A673 (cell line): ENCODE results near the gene FAM120B. TPM values are rescaled to one million over a fixed set of nuclear protein-coding genes. Genes with fewer than 3 reads are reported as not detected.

Source experiments
- BruUV-seq: library from RNA; stranded (reverse); fragments of 400-500 nt; replicated peaks from 2 replicates; lab custom pipeline; 2021; lab: Mats Ljungman, UMichigan
- CTCF ChIA-PET: fragments of 300-600 bp; sonication (Branson Sonifier 250); formaldehyde crosslinking; loops from one replicate; lab custom pipeline; 2022; ENCODE audit warnings: antibody characterized with exemption; lab: Charles Lee
- POLR2A ChIA-PET: fragments of 300-600 bp; sonication (Branson Sonifier 250); formaldehyde crosslinking; loops from one replicate; lab custom pipeline; 2022; ENCODE audit warnings: antibody characterized with exemption; ENCODE audit not compliant: low non-redundant PET; lab: Charles Lee
- DNase-seq: peaks from one replicate; pipeline ENCODE4 v3.0.0-alpha.2; 2015; ENCODE audit warnings: low spot score
- H3K27ac ChIP-seq: fragments of 200-600 bp; sonication (generic); 2 replicates; pipeline ENCODE4 v1.5.1; 2016; ENCODE audit warnings: mixed run types, low read depth, mild to moderate bottlenecking, mixed read lengths, antibody characterized with exemption, low read length; ENCODE audit not compliant: poor library complexity, severe bottlenecking
- H3K27me3 ChIP-seq: fragments of 200-600 bp; sonication (generic); replicated peaks from 2 replicates; pipeline ENCODE4 v1.6.1; 2017; ENCODE audit warnings: mixed run types, low read depth, mild to moderate bottlenecking, mixed read lengths, antibody characterized with exemption, low read length; ENCODE audit not compliant: insufficient read depth, poor library complexity
- H3K36me3 ChIP-seq: fragments of 200-600 bp; sonication (generic); 2 replicates; pipeline ENCODE4 v1.6.1; 2016; ENCODE audit warnings: mixed run types, mild to moderate bottlenecking, mixed read lengths, antibody characterized with exemption, low read length; ENCODE audit not compliant: insufficient read depth, poor library complexity, severe bottlenecking
- H3K4me1 ChIP-seq: fragments of 200-600 bp; sonication (generic); 2 replicates; pipeline ENCODE4 v1.6.1; 2017; ENCODE audit warnings: mixed run types, mild to moderate bottlenecking, mixed read lengths, antibody characterized with exemption, low read length; ENCODE audit not compliant: insufficient read depth, poor library complexity, severe bottlenecking
- H3K4me3 ChIP-seq: fragments of 200-600 bp; sonication (generic); 2 replicates; pipeline ENCODE4 v1.5.1; 2016; ENCODE audit warnings: low read depth, mixed run types, mild to moderate bottlenecking, mixed read lengths, low read length; ENCODE audit not compliant: poor library complexity, severe bottlenecking
- H3K9me3 ChIP-seq: fragments of 200-600 bp; sonication (generic); 2 replicates; pipeline ENCODE4 v1.6.1; 2016; ENCODE audit warnings: mixed run types, low read depth, mild to moderate bottlenecking, mixed read lengths, antibody characterized with exemption, low read length; ENCODE audit not compliant: poor library complexity, severe bottlenecking
- CTCF ChIP-seq: fragments of 300-800, 200-600 bp; sonication (generic); conservative IDR thresholded peaks from 2 replicates; pipeline ENCODE4 v1.5.1; 2017; ENCODE audit warnings: low read depth, mild to moderate bottlenecking, antibody characterized with exemption, low read length, moderate library complexity, mixed read lengths
- EZH2 ChIP-seq: fragments of 200-600 bp; sonication (generic); IDR thresholded peaks from 2 replicates; pipeline ENCODE4 v1.6.1; 2017; ENCODE audit warnings: borderline replicate concordance, low read depth, mild to moderate bottlenecking, mixed read lengths, antibody characterized with exemption, low read length; ENCODE audit not compliant: poor library complexity, severe bottlenecking
- intact Hi-C: fragments of 100-400 bp; cut with micrococcal nuclease; formaldehyde crosslinking; loops from one replicate; pipeline ENCODE4 v1.10.0; 2022; ENCODE audit not compliant: unreplicated experiment
- total RNA-seq: library from RNA; stranded (reverse); gene quantifications from 2 replicates; pipeline ENCODE4 v1.2.3, GENCODE V29; 2021

Gene FAM120B
- total RNA-seq, 1 experiment from 2014 or later: 31.6 TPM

DNA sequence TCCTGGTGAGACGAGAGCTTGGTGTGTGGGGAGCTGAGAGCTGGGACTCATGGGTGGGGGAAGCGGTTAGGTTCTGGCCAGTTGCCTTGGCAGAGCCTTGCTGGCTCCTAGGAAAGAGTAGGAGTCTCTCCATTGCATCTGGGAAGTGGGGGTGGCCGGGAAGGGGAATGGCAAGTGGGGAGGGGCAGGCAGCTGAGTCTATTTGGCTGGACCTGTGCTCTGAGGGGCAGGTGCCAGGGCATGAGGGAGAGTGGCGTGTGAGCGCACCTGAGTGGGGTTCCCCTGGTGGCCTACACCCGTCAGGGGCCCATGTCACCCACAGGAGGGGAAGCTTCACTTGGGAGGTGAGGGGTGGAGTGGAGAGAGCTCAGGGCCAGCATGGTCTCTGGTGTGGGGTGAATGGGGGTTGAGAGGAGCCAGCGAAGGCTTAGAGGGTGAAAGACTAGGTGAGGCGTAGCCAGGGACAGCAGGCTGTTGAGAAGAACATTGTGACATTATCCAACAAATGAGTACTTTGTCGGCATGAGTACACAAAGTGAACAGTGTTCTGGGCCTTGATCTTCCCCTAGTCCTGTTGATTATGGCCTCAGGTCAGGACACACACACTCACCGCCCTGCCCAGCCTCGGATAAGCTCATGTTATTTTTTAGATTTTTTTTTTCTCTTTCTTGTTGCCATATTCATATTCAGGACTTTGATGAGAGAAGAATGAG is 59.8 kb downstream of the FAM120B start:
- Histone ChIP-seq H3K27ac (no peak overlapping the region), H3K4me3 (no peak overlapping the region), H3K9me3 (no peaks in the 10 kb centered on the region), H3K4me1 (no peaks in the 10 kb centered on the region), H3K36me3 (no peaks in the 10 kb centered on the region), H3K27me3 (no peaks in the 10 kb centered on the region)
- TF ChIP-seq EZH2 (no peak), CTCF (no peak)
- POLR2A ChIA-PET: interaction anchor here (0.8 kb wide), 1 partner anchor 83 kb away, joined by 3 read pairs; no protein-coding TSS in a partner anchor
- intact Hi-C loops: no loop called here
- DNase-seq: no peak
- CTCF ChIA-PET: no interaction called here
- no TSS peak for BruUV-seq

DNA sequence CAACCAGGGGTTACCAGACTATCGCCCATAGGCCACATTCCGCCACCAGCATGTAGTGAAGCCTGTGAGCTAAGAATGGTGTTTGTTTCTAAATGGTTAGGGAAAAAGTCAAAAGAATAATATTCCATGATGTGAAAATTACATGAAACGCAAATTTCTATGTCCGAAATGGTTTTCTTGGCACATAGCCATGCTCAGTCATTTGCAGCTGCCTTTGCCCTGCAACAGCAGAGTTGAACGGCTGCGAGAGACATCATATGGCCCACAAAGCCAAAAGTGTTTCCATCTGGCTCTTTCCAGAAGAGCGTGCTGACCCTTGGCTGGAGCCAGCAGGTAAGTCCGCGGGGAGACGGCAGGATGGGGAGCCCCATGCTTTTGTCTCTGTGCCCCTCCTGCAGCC is 60.7 kb downstream of the FAM120B start:
- Histone ChIP-seq H3K4me3 (no peak overlapping the region), H3K36me3 (no peaks in the 10 kb centered on the region), H3K9me3 (no peaks in the 10 kb centered on the region), H3K27me3 (no peaks in the 10 kb centered on the region), H3K4me1 (no peaks in the 10 kb centered on the region), H3K27ac (no peak overlapping the region)
- ChIA-PET POLR2A (no interaction called here), CTCF (no interaction called here)
- no peak for TF ChIP-seq CTCF
- TF ChIP-seq EZH2: no peak
- no TSS peak for BruUV-seq
- no peak for DNase-seq
- intact Hi-C loops: no loop called here

GRCh38 chr6:170368544-170368943 is 62.0 kb downstream of the FAM120B start:
- CTCF ChIA-PET: no interaction called here
- no peaks in the 10 kb centered on the region for H3K36me3 ChIP-seq
- TF ChIP-seq EZH2 (no peak), CTCF (no peak)
- no peaks in the 10 kb centered on the region for H3K4me1 ChIP-seq
- POLR2A ChIA-PET: no interaction called here
- intact Hi-C loops: no loop called here
- no peak overlapping the region for H3K4me3 ChIP-seq
- no TSS peak for BruUV-seq
- no peak for DNase-seq
- no peaks in the 10 kb centered on the region for H3K9me3 ChIP-seq
- no peak overlapping the region for H3K27ac ChIP-seq
- no peaks in the 10 kb centered on the region for H3K27me3 ChIP-seq
